H9 (cell line): ENCODE results near the gene CFAP90. TPM values are rescaled to one million over a fixed set of nuclear protein-coding genes. Genes with fewer than 3 reads are reported as not detected.

ENCODE experiments used
- DNase-seq: peaks from one replicate; pipeline ENCODE4 v3.0.0-alpha.2; 2017
- H2AFZ ChIP-seq: one replicate; pipeline ENCODE4 v1.6.1; 2013; ENCODE audit warnings: mild to moderate bottlenecking, low read length, control low read depth, moderate library complexity
- H2AK5ac ChIP-seq: 2 replicates; pipeline ENCODE4 v1.6.1; 2013; ENCODE audit warnings: low read length, control low read depth, mixed read lengths; ENCODE audit not compliant: insufficient read length
- H2BK120ac ChIP-seq: one replicate; pipeline ENCODE4 v1.6.1; 2013; ENCODE audit warnings: low read depth, mild to moderate bottlenecking, low read length, control low read depth, inconsistent platforms; ENCODE audit not compliant: poor library complexity, severe bottlenecking
- H2BK12ac ChIP-seq: 2 replicates; pipeline ENCODE4 v1.6.1; 2013; ENCODE audit warnings: low read length, control low read depth, mixed read lengths, low read depth; ENCODE audit not compliant: insufficient read length
- H2BK15ac ChIP-seq: 2 replicates; pipeline ENCODE4 v1.6.1; 2013; ENCODE audit warnings: low read depth, low read length, control low read depth
- H2BK20ac ChIP-seq: one replicate; pipeline ENCODE4 v1.6.1; 2013; ENCODE audit warnings: low read depth, mild to moderate bottlenecking, low read length, control low read depth, inconsistent platforms; ENCODE audit not compliant: poor library complexity, severe bottlenecking
- H2BK5ac ChIP-seq: 2 replicates; pipeline ENCODE4 v1.6.1; 2013; ENCODE audit warnings: low read length, control low read depth, mixed read lengths; ENCODE audit not compliant: insufficient read length
- H3K14ac ChIP-seq: 2 replicates; pipeline ENCODE4 v1.6.1; 2013; ENCODE audit warnings: low read length, control low read depth; ENCODE audit not compliant: insufficient read depth
- H3K18ac ChIP-seq: 2 replicates; pipeline ENCODE4 v1.6.1; 2013; ENCODE audit warnings: low read depth, mild to moderate bottlenecking, mixed read lengths, low read length, control low read depth; ENCODE audit not compliant: insufficient read length
- H3K23ac ChIP-seq: 2 replicates; pipeline ENCODE4 v1.6.1; 2013; ENCODE audit warnings: low read length, control low read depth, mixed read lengths, low read depth; ENCODE audit not compliant: insufficient read length
- H3K23me2 ChIP-seq: 2 replicates; pipeline ENCODE4 v1.6.1; 2013; ENCODE audit warnings: low read depth, mild to moderate bottlenecking, mixed read lengths, low read length, control low read depth; ENCODE audit not compliant: insufficient read length, poor library complexity, severe bottlenecking
- H3K27ac ChIP-seq: 2 replicates; pipeline ENCODE4 v1.5.1; 2013; ENCODE audit warnings: low read length, control low read depth, mixed read lengths, low read depth; ENCODE audit not compliant: insufficient read length
- H3K27me3 ChIP-seq: 2 replicates; pipeline ENCODE4 v1.6.1; 2013; ENCODE audit warnings: low read length, control low read depth, inconsistent platforms; ENCODE audit not compliant: insufficient read depth
- H3K4ac ChIP-seq: 2 replicates; pipeline ENCODE4 v1.6.1; 2013; ENCODE audit warnings: low read depth, mild to moderate bottlenecking, control low read depth, inconsistent platforms, low read length, moderate library complexity
- H3K4me1 ChIP-seq: 2 replicates; pipeline ENCODE4 v1.6.1; 2013; ENCODE audit warnings: low read length, control low read depth, inconsistent platforms; ENCODE audit not compliant: insufficient read depth
- H3K4me2 ChIP-seq: 2 replicates; pipeline ENCODE4 v1.6.1; 2013; ENCODE audit warnings: low read length, control low read depth, mixed read lengths; ENCODE audit not compliant: insufficient read length, insufficient read depth
- H3K56ac ChIP-seq: 2 replicates; pipeline ENCODE4 v1.6.1; 2013; ENCODE audit warnings: low read depth, mild to moderate bottlenecking, mixed read lengths, low read length, control low read depth; ENCODE audit not compliant: insufficient read length
- H3K79me1 ChIP-seq: 2 replicates; pipeline ENCODE4 v1.6.1; 2013; ENCODE audit warnings: low read depth, mild to moderate bottlenecking, moderate library complexity, low read length, control low read depth, inconsistent platforms; ENCODE audit not compliant: insufficient read depth, poor library complexity, severe bottlenecking
- H3K79me2 ChIP-seq: 2 replicates; pipeline ENCODE4 v1.6.1; 2013; ENCODE audit warnings: low read length, control low read depth, inconsistent platforms; ENCODE audit not compliant: insufficient read depth
- H3K9ac ChIP-seq: 2 replicates; pipeline ENCODE4 v1.6.1; 2013; ENCODE audit warnings: low read length, control low read depth, mixed read lengths; ENCODE audit not compliant: insufficient read length; ENCODE audit errors: extremely low read depth
- H3K9me3 ChIP-seq: one replicate; pipeline ENCODE4 v1.6.1; 2013; ENCODE audit warnings: low read depth, low read length, inconsistent platforms; ENCODE audit not compliant: control insufficient read depth
- H3T11ph ChIP-seq: one replicate; pipeline ENCODE4 v1.6.1; 2013; ENCODE audit warnings: mild to moderate bottlenecking, low read length, control low read depth, inconsistent platforms
- H4K20me1 ChIP-seq: one replicate; pipeline ENCODE4 v1.6.1; 2013; ENCODE audit not compliant: control insufficient read depth, insufficient read length, insufficient read depth
- H4K5ac ChIP-seq: 2 replicates; pipeline ENCODE4 v1.6.1; 2013; ENCODE audit warnings: low read depth, mild to moderate bottlenecking, mixed read lengths, low read length, control low read depth; ENCODE audit not compliant: insufficient read length
- H4K8ac ChIP-seq: replicated peaks from 2 replicates; pipeline ENCODE4 v1.6.1; 2013; ENCODE audit warnings: low read length, control low read depth, mixed read lengths, low read depth; ENCODE audit not compliant: insufficient read length
- H4K91ac ChIP-seq: 2 replicates; pipeline ENCODE4 v1.6.1; 2013; ENCODE audit warnings: low read depth, mild to moderate bottlenecking, moderate library complexity, mixed read lengths, low read length, control low read depth; ENCODE audit not compliant: insufficient read length
- H3K27ac Mint-ChIP-seq, 3 experiments: 2 replicates in 2 of 3; 3 replicates in 1 of 3; pipeline ENCODE4 v1.8.0; 2020 to 2021; ENCODE audit warnings: mixed read lengths in 3 of 3, mild to moderate bottlenecking in 1 of 3, moderate library complexity in 1 of 3
- H3K27me3 Mint-ChIP-seq: 2 replicates; pipeline ENCODE4 v1.8.0; 2021; ENCODE audit warnings: low read depth, mild to moderate bottlenecking, moderate library complexity, mixed read lengths
- H3K36me3 Mint-ChIP-seq, 3 experiments: 2 replicates in 2 of 3; 3 replicates in 1 of 3; pipeline ENCODE4 v1.8.0; 2020 to 2021; ENCODE audit warnings: low read depth in 3 of 3, mixed read lengths in 3 of 3; ENCODE audit not compliant: insufficient read depth in 1 of 3
- H3K4me1 Mint-ChIP-seq, 2 experiments: 2 replicates each; pipeline ENCODE4 v1.8.0; 2020; ENCODE audit warnings: mixed read lengths in 2 of 2
- H3K4me3 Mint-ChIP-seq, 2 experiments: 2 replicates in 1 of 2; 3 replicates in 1 of 2; pipeline ENCODE4 v1.8.0; 2020 to 2021; ENCODE audit warnings: mild to moderate bottlenecking in 2 of 2, mixed read lengths in 2 of 2, moderate library complexity in 1 of 2
- H3K9me3 Mint-ChIP-seq, 2 experiments: 2 replicates in 1 of 2; 3 replicates in 1 of 2; pipeline ENCODE4 v1.8.0; 2020; ENCODE audit warnings: mild to moderate bottlenecking in 2 of 2, mixed read lengths in 2 of 2, moderate library complexity in 1 of 2
- CTCF ChIP-seq: fragments of 200-600 bp; sonication (generic); conservative IDR thresholded peaks from 3 replicates; pipeline ENCODE4 v1.8.0; 2021; ENCODE audit warnings: antibody characterized with exemption, mild to moderate bottlenecking
- WGBS: extraction: QIAGEN DNeasy Blood & Tissue Kit; methylation state at CpG from one replicate; pipeline ENCODE4 v1.1.7; 2013; ENCODE audit warnings: missing lambda C conversion rate, low lambda C conversion rate, mixed read lengths; ENCODE audit not compliant: insufficient read length; ENCODE audit errors: extremely low coverage; 5-methylcytosine and 5-hydroxymethylcytosine counted together
- total RNA-seq: library from RNA; stranded (reverse); gene quantifications from 2 replicates; pipeline ENCODE4 v1.2.1, GENCODE V29; 2021

The CFAP90 gene
- total RNA-seq, 1 experiment from 2014 or later: 0.44 TPM

- Mint-ChIP-seq H3K4me1 (peaks cover 18 to 19% of the 10 kb centered on the region in 2 experiments), H3K4me3 (no peak overlapping the region), H3K9me3 (no peaks in the 10 kb centered on the region), H3K27me3 (no peaks in the 10 kb centered on the region), H3K36me3 (peaks cover 14 to 52% (median 40%) of the 10 kb centered on the region in 3 experiments), H3K27ac (no peak overlapping the region)
- Histone ChIP-seq H3K79me2 (peaks cover 22% of the 10 kb centered on the region), H3K4me1 (no peaks in the 10 kb centered on the region), H3K4ac (no peak overlapping the region), H2AFZ (no peak overlapping the region), H2BK120ac (no peak overlapping the region), H3K4me2 (no peak overlapping the region), H3K23ac (no peak overlapping the region), H3K56ac (no peak overlapping the region), H2BK15ac (no peak overlapping the region), H3T11ph (no peak overlapping the region), H2BK12ac (no peak overlapping the region), H2AK5ac (no peak overlapping the region), H4K8ac (no peak overlapping the region), H3K23me2 (peaks cover 4% of the 10 kb centered on the region), H3K27me3 (no peaks in the 10 kb centered on the region), H3K9me3 (no peaks in the 10 kb centered on the region), H4K5ac (no peak overlapping the region), H3K79me1 (peaks cover 4% of the 10 kb centered on the region), H4K91ac (no peak overlapping the region), H3K27ac (no peak overlapping the region), H3K14ac (no peak overlapping the region), H3K9ac (no peak overlapping the region), H4K20me1 (no peaks in the 10 kb centered on the region), H2BK20ac (no peak overlapping the region), H2BK5ac (no peak overlapping the region), H3K18ac (no peak overlapping the region)
- WGBS: no CpG with 5 or more reads among the region's 2 CpGs
- no peak for TF ChIP-seq CTCF
- DNase-seq: no peak
Observed at GRCh38 chr5:7871653-7872052, 20.7 kb upstream of the CFAP90 start.
